ENCODE measurements around the gene TUBGCP4.

DNA sequence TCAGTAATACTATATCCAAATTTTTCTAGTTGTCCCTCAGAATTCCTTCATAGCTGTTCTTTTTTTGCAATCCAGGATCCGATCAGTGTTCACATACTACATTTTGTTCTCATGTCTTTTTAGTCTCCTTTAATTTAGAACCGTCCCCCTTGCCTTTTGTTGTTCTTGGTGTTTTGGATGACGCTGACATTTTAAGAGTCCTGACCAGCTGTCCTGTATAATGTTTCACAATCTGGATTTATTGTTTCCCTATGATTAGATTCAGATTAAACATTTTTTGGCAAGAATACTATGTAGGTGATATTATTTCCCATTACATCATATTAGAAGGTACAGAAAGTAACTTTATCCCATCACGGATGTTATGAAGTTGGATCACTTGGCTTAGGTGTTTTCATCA is 11.4 kb downstream of the TUBGCP4 start:
- TF ChIP-seq, protein P1, sequence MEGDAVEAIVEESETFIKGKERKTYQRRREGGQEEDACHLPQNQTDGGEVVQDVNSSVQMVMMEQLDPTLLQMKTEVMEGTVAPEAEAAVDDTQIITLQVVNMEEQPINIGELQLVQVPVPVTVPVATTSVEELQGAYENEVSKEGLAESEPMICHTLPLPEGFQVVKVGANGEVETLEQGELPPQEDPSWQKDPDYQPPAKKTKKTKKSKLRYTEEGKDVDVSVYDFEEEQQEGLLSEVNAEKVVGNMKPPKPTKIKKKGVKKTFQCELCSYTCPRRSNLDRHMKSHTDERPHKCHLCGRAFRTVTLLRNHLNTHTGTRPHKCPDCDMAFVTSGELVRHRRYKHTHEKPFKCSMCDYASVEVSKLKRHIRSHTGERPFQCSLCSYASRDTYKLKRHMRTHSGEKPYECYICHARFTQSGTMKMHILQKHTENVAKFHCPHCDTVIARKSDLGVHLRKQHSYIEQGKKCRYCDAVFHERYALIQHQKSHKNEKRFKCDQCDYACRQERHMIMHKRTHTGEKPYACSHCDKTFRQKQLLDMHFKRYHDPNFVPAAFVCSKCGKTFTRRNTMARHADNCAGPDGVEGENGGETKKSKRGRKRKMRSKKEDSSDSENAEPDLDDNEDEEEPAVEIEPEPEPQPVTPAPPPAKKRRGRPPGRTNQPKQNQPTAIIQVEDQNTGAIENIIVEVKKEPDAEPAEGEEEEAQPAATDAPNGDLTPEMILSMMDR (IDR thresholded peaks at IDR 0.05) = no peak
- TF ChIP-seq POLR2A (IDR thresholded peaks at IDR 0.05) = no peak

All from right lobe of liver (tissue), 4 donors.